Astrocyte (in vitro differentiated cells and primary cell): ENCODE results near the gene IL15.

Experiments used
- EZH2 ChIP-seq: IDR thresholded peaks from 2 replicates; pipeline ENCODE4 v1.6.1; 2012; ENCODE audit warnings: mild to moderate bottlenecking, low read length, inconsistent platforms; ENCODE audit not compliant: insufficient read depth
- TF ChIP-seq, protein P1 (sequence below): IDR thresholded peaks from 2 replicates; pipeline ENCODE4 v1.5.1; 2011; ENCODE audit warnings: low read depth, mild to moderate bottlenecking, inconsistent platforms, low read length, moderate library complexity; ENCODE audit not compliant: insufficient read depth

GRCh38 chr4:141757287-141757686 is 120.9 kb downstream of the IL15 start:
- TF ChIP-seq, protein P1, sequence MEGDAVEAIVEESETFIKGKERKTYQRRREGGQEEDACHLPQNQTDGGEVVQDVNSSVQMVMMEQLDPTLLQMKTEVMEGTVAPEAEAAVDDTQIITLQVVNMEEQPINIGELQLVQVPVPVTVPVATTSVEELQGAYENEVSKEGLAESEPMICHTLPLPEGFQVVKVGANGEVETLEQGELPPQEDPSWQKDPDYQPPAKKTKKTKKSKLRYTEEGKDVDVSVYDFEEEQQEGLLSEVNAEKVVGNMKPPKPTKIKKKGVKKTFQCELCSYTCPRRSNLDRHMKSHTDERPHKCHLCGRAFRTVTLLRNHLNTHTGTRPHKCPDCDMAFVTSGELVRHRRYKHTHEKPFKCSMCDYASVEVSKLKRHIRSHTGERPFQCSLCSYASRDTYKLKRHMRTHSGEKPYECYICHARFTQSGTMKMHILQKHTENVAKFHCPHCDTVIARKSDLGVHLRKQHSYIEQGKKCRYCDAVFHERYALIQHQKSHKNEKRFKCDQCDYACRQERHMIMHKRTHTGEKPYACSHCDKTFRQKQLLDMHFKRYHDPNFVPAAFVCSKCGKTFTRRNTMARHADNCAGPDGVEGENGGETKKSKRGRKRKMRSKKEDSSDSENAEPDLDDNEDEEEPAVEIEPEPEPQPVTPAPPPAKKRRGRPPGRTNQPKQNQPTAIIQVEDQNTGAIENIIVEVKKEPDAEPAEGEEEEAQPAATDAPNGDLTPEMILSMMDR: no peak
- no peak for TF ChIP-seq EZH2
